HTERT RPE-1 (cell line): ENCODE data around the gene FAM3B.
"Not testable (repeated sequence)": the region's sequence is repeated elsewhere in the genome, so short reads cannot be mapped to it uniquely, and the experiment has no call there.

ENCODE experiments used
- in situ Hi-C: fragments of 300-500 bp; cut with MboI; formaldehyde crosslinking; loops from 4 replicates; pipeline ENCODE4 v1.14.3; 2020; ENCODE audit warnings: low sequenced_read_pairs

Gene FAM3B

DNA sequence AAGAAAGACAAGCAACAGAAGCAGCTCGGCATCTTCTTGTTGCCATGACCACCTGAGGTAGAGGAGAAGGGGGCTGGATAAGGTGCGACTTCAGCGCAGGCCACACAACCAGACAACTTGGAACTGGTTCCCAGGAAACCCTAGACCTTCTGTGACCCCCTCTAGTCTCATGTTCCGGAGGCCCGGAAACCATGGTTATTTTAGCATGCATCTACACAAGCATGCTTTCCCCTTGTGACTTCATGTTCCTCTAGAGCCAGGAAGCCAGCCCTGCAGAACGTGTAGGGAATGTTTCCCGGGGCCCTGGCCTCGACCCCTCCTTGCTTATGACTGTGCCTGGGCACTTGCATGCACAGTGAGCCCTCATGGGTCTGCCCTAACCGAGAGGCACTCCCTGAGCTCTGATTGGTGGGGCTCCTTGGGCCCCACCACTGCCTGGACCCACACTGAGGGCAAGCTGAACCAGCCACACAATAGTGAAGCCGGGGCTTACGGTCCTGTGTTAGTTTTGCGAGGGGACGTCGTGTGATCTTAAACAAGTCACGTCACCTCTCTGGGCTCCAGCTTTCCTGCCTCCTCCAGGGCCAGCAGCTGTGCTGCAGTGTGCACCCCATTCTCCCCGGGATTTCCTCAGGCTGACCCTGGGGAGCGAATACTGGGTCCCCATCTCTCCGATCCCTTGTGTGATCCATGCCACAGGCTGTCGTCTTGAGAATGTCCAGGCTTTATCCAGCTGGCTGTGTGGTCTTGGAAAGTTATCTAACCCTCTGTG is 33.2 kb downstream of the FAM3B start:
- in situ Hi-C loops = no loop called here

DNA sequence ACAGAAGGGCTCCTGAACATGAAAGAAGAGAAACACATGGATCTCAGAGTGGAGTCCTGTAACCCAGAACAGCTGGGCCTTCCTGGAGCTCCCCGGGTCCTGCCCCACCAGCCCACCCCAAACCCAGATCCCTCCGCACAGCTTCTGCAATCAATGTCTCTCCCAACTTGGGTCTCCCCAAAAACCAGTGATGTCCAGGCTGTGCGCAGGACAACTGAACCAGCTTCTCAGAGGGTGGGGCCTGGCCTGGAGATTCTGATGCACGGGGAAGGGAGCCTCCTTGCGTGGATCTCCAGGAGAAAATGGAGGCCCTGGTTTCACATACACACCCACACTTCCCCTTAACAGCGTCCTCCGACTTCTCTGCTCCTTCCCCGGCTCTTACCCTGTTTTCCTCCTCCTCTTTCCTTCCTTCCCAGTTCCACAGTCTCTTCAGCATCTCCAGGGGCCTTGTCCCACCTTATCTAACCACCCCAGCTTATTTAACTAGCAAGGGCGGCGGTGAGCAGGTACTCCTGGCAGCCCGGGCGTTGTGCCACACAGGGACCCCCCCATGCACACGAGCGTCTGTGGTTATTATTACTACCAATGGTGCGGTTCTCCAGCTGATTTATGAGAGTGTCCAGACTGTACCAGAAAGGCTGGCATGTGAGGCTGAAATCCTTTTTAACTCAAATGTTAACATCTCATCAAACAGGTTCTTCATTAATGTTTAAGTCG is 34.0 kb downstream of the FAM3B start:
- in situ Hi-C loops = no loop called here

DNA sequence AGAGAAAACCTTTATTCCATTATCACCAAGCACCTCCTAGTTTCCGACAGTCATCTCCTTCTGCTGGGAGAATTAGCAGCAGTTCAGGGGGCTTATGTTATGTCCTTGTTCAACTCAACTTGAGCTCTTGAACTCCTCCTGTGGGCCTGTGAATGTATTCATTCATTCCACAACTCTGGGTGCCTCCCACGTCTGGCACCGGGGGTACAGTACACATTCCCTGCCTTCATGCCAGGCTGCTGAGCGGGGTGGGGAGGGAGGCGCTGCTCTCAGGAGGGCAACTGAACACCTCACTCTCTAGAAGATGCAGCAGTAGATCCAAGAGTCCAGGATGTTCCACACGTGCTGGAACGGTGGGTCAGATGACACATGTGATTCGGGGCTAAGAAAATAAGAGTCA is 40.9 kb downstream of the FAM3B start:
- in situ Hi-C loops = no loop called here

DNA sequence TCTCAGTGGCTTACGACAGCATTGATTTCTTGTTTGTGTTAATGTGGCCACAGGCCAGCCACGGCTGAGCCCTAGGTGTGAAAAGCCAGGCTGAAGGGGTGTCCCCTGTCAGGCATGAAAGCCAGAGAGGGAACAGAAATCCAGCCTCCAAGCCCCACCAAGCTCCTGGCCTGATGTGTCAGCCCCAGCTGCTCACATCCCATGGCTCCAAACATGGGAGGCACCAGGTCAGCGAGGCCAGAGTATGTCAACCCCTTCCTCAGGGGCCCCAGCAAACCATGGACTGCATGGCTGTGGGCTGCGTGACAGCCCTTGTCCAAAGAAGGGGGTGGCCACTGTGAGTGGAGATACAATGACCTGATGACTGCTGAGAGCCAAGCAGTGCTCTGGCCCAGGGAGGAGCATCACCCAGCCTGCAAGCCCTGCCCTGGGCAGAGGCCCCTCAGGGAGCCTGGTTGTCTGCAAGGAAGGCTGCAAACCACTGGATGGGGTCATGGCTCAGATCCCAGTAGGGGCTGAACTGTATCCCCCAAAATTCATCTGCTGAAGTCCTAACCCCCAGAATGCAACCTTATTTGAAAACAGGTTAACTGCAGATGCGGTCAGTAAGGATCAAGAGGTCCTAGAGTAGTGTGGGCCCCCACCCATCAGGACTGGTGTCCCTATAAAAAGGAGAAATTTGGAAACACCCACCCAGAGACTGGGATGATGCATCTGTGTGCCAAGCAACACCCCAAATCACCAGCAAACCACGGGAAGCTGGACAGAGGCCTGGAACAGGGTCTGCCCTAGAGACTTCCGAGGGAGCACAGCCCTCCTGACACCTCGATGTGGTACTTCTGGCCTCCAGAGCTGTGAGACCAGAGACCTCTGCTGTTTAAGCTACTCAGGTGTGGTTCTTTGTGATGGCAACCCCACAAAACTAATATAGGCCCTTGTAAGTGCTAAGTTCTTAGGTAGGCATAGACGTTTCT is 41.9 kb downstream of the FAM3B start:
- in situ Hi-C loops = no loop called here

DNA sequence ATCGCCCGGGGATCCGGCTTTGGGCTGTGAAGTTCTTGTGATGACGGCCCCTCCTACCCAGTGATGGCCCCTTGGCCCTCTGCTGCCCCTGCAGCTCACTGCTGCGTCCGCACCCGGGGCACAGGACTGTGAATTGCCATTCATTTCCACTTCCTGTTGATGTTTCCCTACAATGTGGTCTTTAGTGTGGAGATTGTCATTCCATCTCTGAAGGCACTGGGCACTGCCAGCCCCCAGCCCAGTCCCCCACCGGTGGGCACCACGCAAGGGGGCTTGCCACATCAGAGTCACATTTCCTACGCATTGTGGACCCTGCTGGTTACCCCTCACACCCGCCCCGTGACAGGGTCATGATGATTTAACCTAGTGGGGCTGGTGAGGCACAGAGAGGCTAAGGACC is 42.7 kb downstream of the FAM3B start:
- in situ Hi-C loops = no loop called here

DNA sequence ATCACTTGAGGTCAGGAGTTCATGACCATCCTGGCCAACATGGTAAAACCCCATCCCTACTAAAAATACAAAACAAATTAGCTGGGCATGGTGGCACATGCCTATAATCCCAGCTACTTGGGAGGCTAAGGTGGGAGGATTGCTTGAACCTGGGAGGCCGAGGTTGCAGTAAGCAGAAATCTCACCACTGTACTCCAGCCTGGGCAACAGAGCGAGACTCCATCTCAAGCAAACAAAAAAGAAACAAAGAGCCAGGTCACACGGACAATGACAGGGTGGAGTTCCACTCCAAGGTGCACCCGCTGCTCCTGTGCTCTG is 43.1 kb downstream of the FAM3B start:
- in situ Hi-C loops = not testable (repeated sequence)

DNA sequence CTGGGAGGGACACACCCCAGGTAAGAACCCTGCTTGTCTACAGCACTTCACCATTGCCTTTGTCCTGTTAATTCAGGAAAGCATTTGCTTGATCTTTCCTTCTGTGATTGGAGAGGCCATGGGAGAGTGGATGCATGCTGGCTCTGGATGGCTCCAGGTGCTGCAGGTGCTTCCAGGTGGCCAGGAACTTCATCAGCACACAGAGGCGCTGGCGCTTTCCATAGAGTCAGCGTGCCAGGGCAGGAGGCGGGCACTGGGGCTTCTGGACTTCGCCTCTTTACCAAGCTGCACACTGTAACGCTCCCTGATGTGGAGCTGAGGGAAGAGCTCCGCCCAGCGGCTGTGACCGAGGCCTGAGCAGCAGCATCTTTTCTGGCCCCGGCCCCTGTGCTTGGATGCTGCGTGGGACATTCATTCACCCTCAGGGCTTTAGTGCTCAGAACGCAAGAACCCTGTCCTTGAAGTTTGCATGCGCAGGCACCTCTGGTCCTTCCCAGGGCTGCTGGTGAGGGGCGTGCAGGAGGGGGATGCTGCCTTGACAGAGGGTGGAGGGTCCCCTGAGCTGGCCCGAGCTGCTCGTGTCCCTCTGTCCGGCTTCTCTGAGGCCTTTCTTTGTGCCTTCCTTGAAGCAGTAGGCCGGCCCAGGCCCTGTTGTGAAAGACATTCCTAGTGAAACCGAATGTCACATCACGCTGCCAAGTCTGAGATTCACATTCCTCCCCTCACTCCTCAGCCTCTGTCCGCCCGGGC is 43.6 kb downstream of the FAM3B start:
- in situ Hi-C loops = no loop called here

DNA sequence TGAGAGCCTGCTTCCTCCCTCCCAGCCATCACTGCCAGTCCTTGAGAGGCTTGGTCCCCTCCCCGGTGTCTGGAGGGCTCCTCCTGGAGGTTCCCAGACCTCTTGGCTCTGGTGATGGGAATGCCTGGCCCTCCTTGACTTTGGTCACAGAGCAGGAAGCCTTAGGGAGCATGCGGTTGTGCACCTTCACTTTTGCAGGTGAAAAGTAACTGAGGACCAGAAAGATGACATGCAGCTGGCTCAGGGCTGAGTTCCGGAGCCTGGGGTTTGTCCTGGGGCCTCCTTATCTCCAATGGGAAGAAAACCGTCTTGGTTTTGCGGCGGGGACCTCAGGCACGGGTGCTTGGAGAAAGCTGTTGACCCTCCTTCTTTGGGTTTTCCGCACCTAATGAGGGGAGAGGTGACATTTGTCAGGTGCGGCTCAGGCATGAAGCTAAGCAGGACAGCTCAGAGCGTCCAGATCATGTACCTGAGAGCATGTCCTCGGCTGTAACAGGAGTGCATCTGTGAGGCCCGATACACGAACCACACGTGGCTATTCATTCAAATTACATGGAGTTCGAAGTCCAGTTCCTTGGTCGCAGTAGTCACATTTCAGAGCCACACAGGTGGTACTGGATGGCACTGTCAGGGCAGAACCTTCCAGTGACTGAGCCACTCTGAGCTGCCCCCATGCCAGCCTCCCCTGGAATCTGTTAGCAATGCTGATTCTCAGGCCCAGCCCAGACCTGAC is 44.6 kb downstream of the FAM3B start:
- in situ Hi-C loops = no loop called here

DNA sequence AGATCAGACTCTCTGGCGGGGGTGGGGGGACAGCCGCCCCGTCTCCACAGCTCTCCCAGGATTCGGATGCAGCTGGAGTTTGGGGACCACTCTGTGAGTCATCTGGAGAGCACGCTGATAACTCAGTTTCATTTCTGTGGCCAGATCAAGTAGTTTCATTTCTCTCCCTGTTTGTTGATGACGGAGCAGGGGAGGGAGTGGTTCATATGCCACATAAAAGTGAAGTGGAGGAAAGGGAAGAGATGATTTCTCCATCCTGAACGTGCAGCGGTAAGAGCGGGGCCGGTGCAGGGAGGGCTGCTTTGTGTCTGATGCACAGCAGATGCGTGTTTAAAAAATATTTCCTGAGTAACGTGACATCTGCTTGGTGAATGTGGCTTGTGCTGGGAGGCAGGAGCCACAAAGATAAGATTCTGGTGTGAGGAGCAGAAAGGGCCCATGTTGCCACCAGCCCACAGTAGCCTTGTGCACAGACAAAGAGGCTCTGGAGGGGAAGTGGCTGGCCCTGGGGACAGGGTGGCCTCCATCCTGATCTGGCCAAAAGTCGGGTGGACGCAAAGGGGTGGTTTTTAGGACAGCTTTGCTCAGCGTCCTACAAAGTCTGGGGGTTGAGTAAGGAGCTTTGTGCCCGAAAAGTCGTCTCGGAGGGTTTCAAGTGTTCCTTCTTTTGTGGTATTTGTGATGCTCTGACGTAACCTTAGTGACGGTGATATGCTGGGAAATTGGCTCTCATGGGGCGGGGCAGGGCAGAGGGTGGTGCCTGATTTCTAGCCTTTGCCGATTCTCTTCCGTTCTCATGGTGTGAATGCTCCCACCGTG is 45.4 kb downstream of the FAM3B start, which contains the start of gene MX2:
Gene MX2, plus strand, starts transcription at position 242 of the 819 bp plus-strand sequence. CDS start 14,880 bp downstream, outside the sequence.
- in situ Hi-C loops = no loop called here

DNA sequence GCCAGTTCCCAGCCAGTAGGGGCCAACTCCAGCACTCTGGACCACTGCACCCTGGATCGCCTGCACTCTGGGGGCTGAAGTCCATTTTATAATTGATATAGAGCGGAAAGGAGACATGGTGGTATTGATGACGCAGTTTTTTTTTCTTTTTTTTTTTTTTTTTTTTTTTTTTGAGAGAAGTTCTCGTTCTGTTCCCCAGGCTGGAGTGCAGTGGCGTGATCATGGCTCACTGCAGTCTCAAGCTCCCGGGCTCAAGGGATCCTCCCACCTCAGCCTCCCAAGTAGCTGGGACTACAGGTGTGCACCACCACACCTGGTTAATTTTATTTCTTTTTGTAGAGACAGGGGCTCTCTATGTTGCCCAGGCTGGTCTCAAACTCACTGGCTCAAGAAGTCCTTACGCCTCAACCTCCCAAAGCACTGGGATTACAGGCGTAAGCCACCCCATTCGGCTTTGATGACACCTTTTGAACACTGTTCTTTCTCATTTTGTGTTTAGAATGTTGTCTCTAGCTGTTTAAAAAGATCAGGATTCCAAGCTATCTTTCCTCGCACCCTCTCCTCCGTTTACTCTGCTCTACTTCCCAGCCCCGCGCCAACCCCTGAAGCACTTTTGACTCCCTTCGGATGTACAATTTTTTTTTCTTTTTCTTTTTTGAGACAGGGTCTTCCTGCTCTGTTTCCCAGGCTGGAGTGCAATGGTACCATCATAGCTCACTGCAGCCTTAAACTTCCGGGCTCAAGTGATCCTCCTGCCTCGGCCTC is 46.2 kb downstream of the FAM3B start:
- in situ Hi-C loops = no loop called here

DNA sequence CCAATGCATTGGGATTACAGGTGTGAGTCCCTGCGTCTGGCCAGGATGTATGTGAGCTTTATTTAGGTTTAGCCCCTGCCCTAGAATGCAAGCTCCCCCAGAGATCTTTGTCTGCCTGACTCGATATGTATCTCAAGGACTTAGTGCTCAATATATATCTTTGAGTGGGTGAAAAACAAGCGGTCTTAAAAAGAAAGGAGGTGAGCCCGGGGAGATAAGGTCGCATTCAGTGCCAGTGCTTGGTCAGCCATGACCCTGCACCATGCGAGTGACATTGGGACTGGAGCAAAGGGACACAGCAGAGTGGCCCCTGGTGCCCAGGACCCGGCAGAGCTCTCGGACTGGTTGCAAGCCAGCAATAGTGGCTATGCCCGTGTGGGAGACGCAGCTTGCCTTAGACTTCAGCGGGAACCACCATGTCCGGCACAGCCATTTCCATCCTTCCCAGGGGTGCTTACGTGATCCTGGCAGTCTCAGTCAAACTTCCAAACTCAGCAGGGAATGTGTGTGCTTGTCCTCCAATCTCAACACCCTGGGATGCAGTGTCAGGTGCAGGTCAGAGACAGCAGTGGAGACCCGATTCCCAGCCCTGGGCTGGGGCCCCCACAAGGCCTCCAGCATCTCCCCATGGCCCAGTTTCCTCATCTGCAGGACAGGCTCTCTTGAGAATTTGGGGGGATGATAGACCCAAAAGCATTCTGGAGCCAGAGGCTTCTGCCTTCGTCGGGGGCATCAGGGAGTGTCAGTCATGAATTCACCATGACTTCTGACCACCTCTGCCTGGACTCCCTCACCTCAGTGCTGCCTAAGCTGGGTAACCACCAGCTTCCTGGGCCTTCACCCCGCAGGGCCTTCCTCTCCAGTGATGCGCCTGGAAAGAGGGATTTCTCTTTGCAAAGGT is 47.0 kb downstream of the FAM3B start:
- in situ Hi-C loops = no loop called here

DNA sequence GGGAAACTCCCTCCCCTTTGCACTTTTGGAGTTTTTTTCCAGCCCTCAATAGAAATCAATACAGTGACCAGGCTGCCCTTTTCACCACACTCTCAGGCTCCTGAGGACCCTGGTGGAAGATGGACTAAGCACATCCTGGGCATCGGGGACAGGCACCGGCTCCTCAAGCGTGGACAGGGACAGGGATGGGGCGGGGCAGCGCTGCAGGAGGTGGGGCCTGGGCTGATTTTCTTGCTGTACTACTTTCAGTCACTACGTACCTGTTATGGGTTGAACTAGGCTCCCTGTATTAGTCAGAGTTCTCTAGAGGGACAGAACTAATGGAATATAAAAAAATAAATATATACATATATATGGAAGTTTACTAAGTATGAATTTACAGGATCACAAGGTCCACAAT is 47.7 kb downstream of the FAM3B start:
- in situ Hi-C loops = no loop called here

DNA sequence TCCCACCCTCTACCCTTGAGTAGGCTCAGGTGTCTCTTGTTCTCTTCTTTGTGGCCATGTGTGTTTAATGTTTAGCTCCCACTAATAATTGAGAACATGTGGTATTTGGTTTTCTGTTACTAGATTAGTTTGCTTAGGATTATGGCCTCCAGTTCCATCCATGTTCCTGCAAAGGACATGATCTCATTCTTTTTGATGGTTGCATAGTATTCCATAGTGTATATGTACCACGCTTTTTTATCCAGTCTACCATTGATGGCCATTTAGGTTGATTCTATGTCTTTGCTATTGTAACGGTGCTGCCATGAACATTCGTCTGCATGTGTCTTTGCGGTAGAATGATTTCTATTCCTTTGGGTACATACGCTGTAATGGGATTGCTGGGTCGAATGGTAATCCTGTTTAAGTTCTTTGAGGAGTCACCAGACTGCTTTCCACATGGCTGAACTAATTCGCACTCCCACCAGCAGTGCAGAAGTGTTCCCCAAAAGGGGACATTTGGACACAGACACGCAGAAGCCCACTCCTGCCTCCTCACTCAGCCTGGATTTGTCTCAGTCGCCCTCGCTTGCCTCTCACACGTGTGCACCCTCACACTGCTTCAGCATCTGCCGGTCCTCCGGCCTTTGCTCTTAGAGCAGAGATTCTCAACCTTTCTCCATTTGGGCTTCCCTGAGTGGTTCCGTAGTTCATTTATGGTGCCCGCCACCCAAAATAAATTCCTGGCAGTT is 48.9 kb downstream of the FAM3B start:
- in situ Hi-C loops = no loop called here

DNA sequence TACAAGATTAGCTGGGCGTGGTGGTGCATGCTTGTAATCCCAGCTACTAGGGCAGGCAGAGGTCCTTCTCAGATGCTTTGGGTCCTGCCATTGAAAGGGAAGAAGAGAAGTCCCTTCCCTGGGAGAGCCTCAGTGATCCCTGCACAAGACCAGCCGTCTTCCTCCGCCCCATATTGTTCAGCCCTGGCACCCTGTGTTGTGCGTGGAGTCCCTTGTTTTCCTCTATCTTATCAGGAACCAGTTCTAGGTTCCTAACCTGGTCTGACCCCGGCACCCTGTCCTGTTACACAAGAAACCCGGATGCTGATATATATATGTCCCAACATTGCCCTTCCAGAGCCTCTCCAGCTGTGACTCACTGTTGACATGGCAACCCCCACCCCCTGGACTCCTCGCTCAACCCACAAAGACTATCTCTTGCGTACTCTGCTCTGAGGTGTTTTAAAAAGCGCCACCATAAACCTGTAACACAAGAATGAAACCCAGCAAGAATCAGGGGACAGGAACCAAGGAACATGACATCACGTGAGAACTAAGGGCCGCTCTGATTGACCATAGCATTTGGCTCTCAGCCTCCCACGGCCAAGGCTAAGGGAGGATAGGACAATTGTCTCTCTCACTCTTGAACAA is 50.0 kb downstream of the FAM3B start:
- in situ Hi-C loops = no loop called here

DNA sequence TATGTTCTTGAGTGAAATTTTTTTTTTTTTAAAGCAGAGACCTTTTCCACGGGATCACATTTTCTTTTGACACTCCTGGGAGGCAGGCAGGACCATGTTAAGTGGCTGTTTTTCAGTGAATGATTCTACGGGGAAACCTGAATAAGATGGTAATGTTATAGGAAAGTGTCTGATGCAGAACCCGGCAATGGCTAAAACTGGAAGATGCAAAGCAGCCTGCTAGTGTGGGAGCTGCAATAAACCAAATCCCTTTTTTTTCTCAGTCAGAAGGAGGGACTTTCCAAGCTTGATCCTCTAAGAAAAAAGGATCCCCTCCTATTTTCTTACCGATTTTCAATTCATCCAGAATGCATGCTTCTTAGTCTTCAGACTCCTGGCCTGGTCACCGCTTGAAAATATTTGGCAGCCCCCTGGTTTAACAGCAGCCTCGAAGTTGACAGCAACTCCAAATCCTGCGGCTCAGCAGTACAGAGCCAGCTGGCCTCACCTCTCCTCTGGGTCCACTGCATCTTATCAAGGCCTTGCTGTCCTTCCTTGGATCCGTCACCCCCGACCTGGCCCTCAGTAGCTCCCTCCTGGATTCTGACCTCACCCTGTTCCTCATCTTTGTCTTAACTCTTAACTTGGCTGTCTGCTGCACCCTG is 50.8 kb downstream of the FAM3B start:
- in situ Hi-C loops = no loop called here
